K562 (cell line): ENCODE results near the gene ABCA8. TPM values are rescaled to one million over a fixed set of nuclear protein-coding genes. Genes with fewer than 3 reads are reported as not detected.
"Not testable (repeated sequence)": the region's sequence is repeated elsewhere in the genome, so short reads cannot be mapped to it uniquely, and the experiment has no call there.

Experiments used
- ATAC-seq: fragments of 200-7000 bp; cut with Tn5 transposase; 3 replicates; pipeline ENCODE4 v1.9.1; 2020; ENCODE audit warnings: moderate library complexity
- BruUV-seq: library from RNA; stranded (reverse); fragments of 400-500 nt; replicated peaks from 2 replicates; lab custom pipeline; 2021; lab: Mats Ljungman, UMichigan
- CTCF ChIA-PET: fragments of 300-600 bp; formaldehyde crosslinking; extraction: SDS; loops from one replicate; lab custom pipeline; 2021; ENCODE audit warnings: low intra/inter-chr PET ratio; lab: Yijun Ruan, JAX
- POLR2A ChIA-PET: fragments of 300-600, 350-650 bp; sonication (Branson Sonifier 250); formaldehyde crosslinking; extraction: SDS; loops from one replicate; lab custom pipeline; 2021; ENCODE audit warnings: antibody characterized with exemption, inconsistent platforms; lab: Yijun Ruan, JAX
- DNase-seq, 4 experiments: peaks; one replicate each; pipeline versions ENCODE4 v3.0.0 to v3.0.0-alpha.2; 2011 to 2018; ENCODE audit warnings: low spot score in 3 of 4, mixed read lengths in 3 of 4; ENCODE audit errors: extremely low read depth in 1 of 4
- FAIRE-seq: peaks from 2 replicates; lab custom pipeline; 2011; peaks lifted over from hg19 to GRCh38; lab: Jason Lieb, UNC
- H2AFZ ChIP-seq: 2 replicates; pipeline ENCODE4 v1.6.0; 2011; ENCODE audit warnings: low read depth, low read length, control low read depth, inconsistent platforms
- H3K27ac ChIP-seq: fragments of 200-600 bp; 3 replicates; pipeline ENCODE4 v1.8.0; 2011; ENCODE audit warnings: low read depth, mild to moderate bottlenecking, control low read depth, inconsistent platforms, low read length, moderate library complexity, mixed read lengths; ENCODE audit errors: extremely low read depth
- H3K27me3 ChIP-seq, 2 experiments: fragments of 300-600 bp in 1 of 2; 2 replicates in 1 of 2; 3 replicates in 1 of 2; pipeline versions ENCODE4 v1.6.0 to v1.8.0; 2011; ENCODE audit warnings: inconsistent platforms in 2 of 2, low read length in 2 of 2, mild to moderate bottlenecking in 1 of 2, mixed read lengths in 1 of 2, moderate library complexity in 1 of 2; ENCODE audit not compliant: control insufficient read depth in 2 of 2, insufficient read depth in 2 of 2
- H3K36me3 ChIP-seq: fragments of 300-600 bp; 3 replicates; pipeline ENCODE4 v1.8.0; 2011; ENCODE audit warnings: mild to moderate bottlenecking, low read length, inconsistent platforms; ENCODE audit not compliant: control insufficient read depth, insufficient read depth
- H3K4me1 ChIP-seq, 2 experiments: fragments of 200-600 bp in 1 of 2; replicated peaks in 1 of 2; 2 replicates in 1 of 2; 3 replicates in 1 of 2; pipeline versions ENCODE4 v1.5.1 to v1.8.0; 2011; ENCODE audit warnings: inconsistent platforms in 2 of 2, low read length in 2 of 2, mild to moderate bottlenecking in 1 of 2, mixed read lengths in 1 of 2, moderate library complexity in 1 of 2; ENCODE audit not compliant: control insufficient read depth in 2 of 2, insufficient read depth in 2 of 2
- H3K4me2 ChIP-seq: 2 replicates; pipeline ENCODE4 v1.6.1; 2011; ENCODE audit warnings: low read length, control low read depth, inconsistent platforms, mixed read lengths; ENCODE audit not compliant: insufficient read depth
- H3K4me3 ChIP-seq: fragments of 200-600 bp; sonication (generic), shearing (Covaris generic); 2 replicates; pipeline ENCODE4 v1.5.1; 2016; ENCODE audit warnings: control low read depth, inconsistent platforms
- H3K79me2 ChIP-seq: fragments of 200-600 bp; 3 replicates; pipeline ENCODE4 v1.8.0; 2011; ENCODE audit warnings: low read length, inconsistent platforms; ENCODE audit not compliant: control insufficient read depth, insufficient read depth
- H3K9ac ChIP-seq, 2 experiments: 2 replicates each; pipeline versions ENCODE4 v1.6.0 to v1.6.1; 2011; ENCODE audit warnings: low read depth in 2 of 2, low read length in 2 of 2, control low read depth in 1 of 2, inconsistent platforms in 1 of 2, mild to moderate bottlenecking in 1 of 2, mixed read lengths in 1 of 2; ENCODE audit not compliant: insufficient read depth in 1 of 2
- H3K9me1 ChIP-seq: one replicate; pipeline ENCODE4 v1.6.0; 2011; ENCODE audit warnings: inconsistent platforms, mild to moderate bottlenecking, low read length, moderate library complexity; ENCODE audit not compliant: control insufficient read depth, insufficient read depth
- H3K9me3 ChIP-seq: replicated peaks from 2 replicates; pipeline ENCODE4 v1.5.1; 2011; ENCODE audit warnings: low read depth, low read length, inconsistent platforms; ENCODE audit not compliant: control insufficient read depth, insufficient read depth
- H4K20me1 ChIP-seq: replicated peaks from 2 replicates; pipeline ENCODE4 v1.6.1; 2011; ENCODE audit warnings: low read length, inconsistent platforms, mixed read lengths; ENCODE audit not compliant: control insufficient read depth, insufficient read depth
- FIP1L1 ChIP-seq: fragments of 200-400 bp; formaldehyde crosslinking; IDR thresholded peaks from 2 replicates; pipeline ENCODE4 v1.6.1; 2018; ENCODE audit warnings: mild to moderate bottlenecking, low read depth, low read length; ENCODE audit not compliant: poor library complexity, severe bottlenecking
- NCOA4 ChIP-seq: fragments of 450-650 bp; IDR thresholded peaks from 2 replicates; pipeline ENCODE4 v1.6.1; 2018; ENCODE audit warnings: mild to moderate bottlenecking; ENCODE audit not compliant: partially characterized antibody
- WGBS: fragments of 100-300 bp; shearing (Covaris generic); methylation state at CpG from one replicate; pipeline ENCODE4 v1.1.6; 2016; ENCODE audit warnings: low coverage, mixed read lengths; ENCODE audit not compliant: insufficient coverage; ENCODE audit errors: missing lambda C conversion rate; 5-methylcytosine and 5-hydroxymethylcytosine counted together
- in situ Hi-C: fragments of 300-500 bp; cut with MboI; formaldehyde crosslinking; loops from 4 replicates; pipeline ENCODE4 v1.15.0; 2018; ENCODE audit warnings: inconsistent platforms, mixed read lengths
- intact Hi-C: fragments of 100-400 bp; cut with micrococcal nuclease; formaldehyde crosslinking; loops from 2 replicates; pipeline ENCODE4 v1.14.2; 2022
- polyA plus RNA-seq, 8 experiments: library from polyadenylated mRNA; depleted of rRNA in 4 of 8; stranded (reverse) in 5 of 8; unstranded in 3 of 8; fragments of >200 nt; fragmentation: Nextera tagmentation in 2 of 8; fragmentation: Illumina TruSeq in 1 of 8; extraction: Ambion mirVana in 2 of 8; extraction: Trizol in 1 of 8; gene quantifications; 2 replicates each; pipeline versions ENCODE4 v1.2.1 to v1.2.3, GENCODE V29; 2011 to 2014; ENCODE audit warnings: inconsistent platforms in 1 of 8, missing spikeins in 1 of 8
- total RNA-seq, 7 experiments: library from RNA; depleted of rRNA in 6 of 7; stranded (reverse); fragments of >200 nt in 6 of 7; fragmentation: Illumina TruSeq in 2 of 7; extraction: Trizol in 2 of 7; gene quantifications; 2 replicates each; pipeline versions ENCODE4 v1.2.1 to v1.2.3, GENCODE V29; 2011 to 2021; ENCODE audit warnings: low replicate concordance in 1 of 7
- TF ChIP-seq, protein P1 (sequence below), 2 experiments: fragments of 450-650 bp in 1 of 2; sonication (generic) in 1 of 2; formaldehyde crosslinking in 1 of 2; IDR thresholded peaks; 2 replicates each; pipeline versions ENCODE4 v1.7.1 to v1.9.0; 2016 to 2022; ENCODE audit warnings: inconsistent platforms in 1 of 2, mild to moderate bottlenecking in 1 of 2, missing genetic modification reagents in 1 of 2

ABCA8 gene
- total and polyA plus RNA-seq, 9 of the 15 experiments (the other 6 are each of a cell fraction or from before 2014, with no cell fraction given) = 1.8 to 13.2 (median 12.0) TPM

DNA sequence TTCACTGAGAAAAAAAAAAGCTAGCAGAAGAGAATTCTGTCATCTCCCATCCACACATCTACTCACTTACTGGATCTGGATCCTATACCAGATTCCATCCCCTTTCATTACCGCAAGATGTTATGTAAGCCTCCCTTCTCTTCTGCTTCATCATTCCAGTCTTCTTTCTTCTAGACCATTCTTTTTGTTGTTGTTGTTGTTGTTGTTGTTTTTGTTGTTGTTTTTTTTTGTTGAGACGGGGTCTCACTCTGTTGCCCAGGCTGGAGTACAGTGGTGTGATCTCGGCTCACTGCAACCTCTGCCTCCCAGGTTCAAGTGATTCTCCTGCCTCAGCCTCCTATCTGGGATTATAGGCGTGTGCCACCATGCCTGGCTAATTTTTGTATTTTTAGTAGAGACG is 131.0 kb downstream of the ABCA8 start:
- FAIRE-seq, H3K4me2 ChIP-seq, H3K79me2 ChIP-seq, H3K9me3 ChIP-seq, H3K36me3 ChIP-seq, H2AFZ ChIP-seq, H3K9me1 ChIP-seq, CTCF ChIA-PET, H3K27ac ChIP-seq, H3K9ac ChIP-seq, H3K4me3 ChIP-seq, DNase-seq, in situ Hi-C loops, H3K4me1 ChIP-seq, ATAC-seq, BruUV-seq, H4K20me1 ChIP-seq, H3K27me3 ChIP-seq, intact Hi-C loops: not testable (repeated sequence)
- POLR2A ChIA-PET = interaction anchor here (0.6 kb wide), 1 partner anchor 745 kb away, joined by 3 read pairs; no protein-coding TSS in a partner anchor
- WGBS = 16% methylated on average over 5 of the region's 5 CpGs

DNA sequence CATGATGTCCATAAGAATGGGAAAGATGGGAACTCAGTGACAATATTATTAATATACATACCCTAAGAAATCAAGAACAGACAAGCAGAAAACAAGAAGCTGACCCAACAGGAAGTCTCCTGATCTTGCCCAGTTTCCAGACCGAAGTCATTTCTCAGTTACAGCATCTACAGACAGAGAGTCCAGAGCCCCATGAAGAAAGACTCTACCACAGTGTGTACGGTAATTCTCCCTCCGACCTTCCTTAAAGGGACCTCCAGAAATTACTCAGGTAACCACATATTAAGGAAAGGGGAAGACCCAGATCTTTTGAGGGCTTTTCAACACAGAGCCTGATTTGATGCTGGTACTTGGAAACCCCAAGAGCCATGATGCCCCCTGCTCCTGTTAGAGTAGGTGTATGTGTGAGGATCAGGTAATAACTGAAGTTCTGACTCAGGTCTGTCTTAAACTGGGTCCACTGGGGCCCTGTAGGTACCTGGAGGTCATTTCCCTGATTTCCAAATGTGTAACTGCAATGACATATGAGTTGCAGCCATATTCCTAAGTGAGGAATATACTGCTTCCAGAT is 132.4 kb downstream of the ABCA8 start:
- CTCF ChIA-PET = no interaction called here
- H3K4me2 ChIP-seq = no peak overlapping the region
- TF ChIP-seq NCOA4 = no peak
- TF ChIP-seq FIP1L1 = no peak
- TF ChIP-seq, protein P1, sequence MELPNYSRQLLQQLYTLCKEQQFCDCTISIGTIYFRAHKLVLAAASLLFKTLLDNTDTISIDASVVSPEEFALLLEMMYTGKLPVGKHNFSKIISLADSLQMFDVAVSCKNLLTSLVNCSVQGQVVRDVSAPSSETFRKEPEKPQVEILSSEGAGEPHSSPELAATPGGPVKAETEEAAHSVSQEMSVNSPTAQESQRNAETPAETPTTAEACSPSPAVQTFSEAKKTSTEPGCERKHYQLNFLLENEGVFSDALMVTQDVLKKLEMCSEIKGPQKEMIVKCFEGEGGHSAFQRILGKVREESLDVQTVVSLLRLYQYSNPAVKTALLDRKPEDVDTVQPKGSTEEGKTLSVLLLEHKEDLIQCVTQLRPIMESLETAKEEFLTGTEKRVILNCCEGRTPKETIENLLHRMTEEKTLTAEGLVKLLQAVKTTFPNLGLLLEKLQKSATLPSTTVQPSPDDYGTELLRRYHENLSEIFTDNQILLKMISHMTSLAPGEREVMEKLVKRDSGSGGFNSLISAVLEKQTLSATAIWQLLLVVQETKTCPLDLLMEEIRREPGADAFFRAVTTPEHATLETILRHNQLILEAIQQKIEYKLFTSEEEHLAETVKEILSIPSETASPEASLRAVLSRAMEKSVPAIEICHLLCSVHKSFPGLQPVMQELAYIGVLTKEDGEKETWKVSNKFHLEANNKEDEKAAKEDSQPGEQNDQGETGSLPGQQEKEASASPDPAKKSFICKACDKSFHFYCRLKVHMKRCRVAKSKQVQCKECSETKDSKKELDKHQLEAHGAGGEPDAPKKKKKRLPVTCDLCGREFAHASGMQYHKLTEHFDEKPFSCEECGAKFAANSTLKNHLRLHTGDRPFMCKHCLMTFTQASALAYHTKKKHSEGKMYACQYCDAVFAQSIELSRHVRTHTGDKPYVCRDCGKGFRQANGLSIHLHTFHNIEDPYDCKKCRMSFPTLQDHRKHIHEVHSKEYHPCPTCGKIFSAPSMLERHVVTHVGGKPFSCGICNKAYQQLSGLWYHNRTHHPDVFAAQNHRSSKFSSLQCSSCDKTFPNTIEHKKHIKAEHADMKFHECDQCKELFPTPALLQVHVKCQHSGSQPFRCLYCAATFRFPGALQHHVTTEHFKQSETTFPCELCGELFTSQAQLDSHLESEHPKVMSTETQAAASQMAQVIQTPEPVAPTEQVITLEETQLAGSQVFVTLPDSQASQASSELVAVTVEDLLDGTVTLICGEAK (IDR thresholded peaks at IDR 0.05) = no peak
- TF ChIP-seq, protein P1 (CRISPR knock-in tag; IDR thresholded peaks at IDR 0.05) = no peak

More for the DNA sequence above, 132.4 kb downstream of the ABCA8 start:
- no peak overlapping the region for H3K4me3 ChIP-seq
- H3K79me2 ChIP-seq = no peaks in the 10 kb centered on the region
- no peak for DNase-seq
- in situ Hi-C loops (no loop called here), intact Hi-C loops (no loop called here)
- no peaks in the 10 kb centered on the region for H3K36me3 ChIP-seq
- POLR2A ChIA-PET = no interaction called here
- WGBS = 0% methylated on average over 3 of the region's 3 CpGs
- peaks cover 4 to 5% of the 10 kb centered on the region in 2 experiments; a peak in 1 of 5 replicates for H3K27me3 ChIP-seq
- H2AFZ ChIP-seq = no peak overlapping the region
- no peak for FAIRE-seq
- no peaks in the 10 kb centered on the region for H4K20me1 ChIP-seq
- no TSS peak for BruUV-seq
- H3K9me3 ChIP-seq = no peaks in the 10 kb centered on the region
- no peak overlapping the region for H3K27ac ChIP-seq
- no peaks in the 10 kb centered on the region for H3K9me1 ChIP-seq
- H3K4me1 ChIP-seq = no peaks in the 10 kb centered on the region
- no peak for ATAC-seq
- no peak overlapping the region for H3K9ac ChIP-seq
